Measurements from ENCODE around the gene AAR2.

The AAR2 gene

GRCh38 chr20:36259177-36260061 lies 23.1 kb downstream of the AAR2 start:
- WGBS, 2 experiments (ENCODE audit: insufficient coverage in 2 of 2): 30 to 35% methylated on average over 11 to 13 of the region's 16 CpGs
- Histone ChIP-seq H3K27ac (ENCODE audit: low read depth, low read length, severe bottlenecking) (no peak overlapping the region), H3K36me3 (ENCODE audit: control insufficient read depth, insufficient read depth, low read length) (peaks cover 29% of the 10 kb centered on the region), H3K9me3 (ENCODE audit: control insufficient read depth, low read length) (no peaks in the 10 kb centered on the region), H3K4me1 (ENCODE audit: control insufficient read depth, insufficient read depth, low read length, poor library complexity, severe bottlenecking) (peaks cover 4% of the 10 kb centered on the region), H3K4me3 (ENCODE audit: extremely low read depth, insufficient read depth, low read length, poor library complexity, severe bottlenecking) (no peak overlapping the region)

- Histone ChIP-seq H3K4me3 (ENCODE audit: extremely low read depth, insufficient read depth, low read length, poor library complexity, severe bottlenecking) (no peak overlapping the region), H3K4me1 (ENCODE audit: control insufficient read depth, insufficient read depth, low read length, poor library complexity, severe bottlenecking) (peaks cover 4% of the 10 kb centered on the region), H3K36me3 (ENCODE audit: control insufficient read depth, insufficient read depth, low read length) (peaks cover 23% of the 10 kb centered on the region), H3K27ac (ENCODE audit: low read depth, low read length, severe bottlenecking) (no peak overlapping the region), H3K9me3 (ENCODE audit: control insufficient read depth, low read length) (no peaks in the 10 kb centered on the region)
- 86 to 94% methylated on average over 5 to 7 of the region's 7 CpGs for WGBS, 2 experiments (ENCODE audit: insufficient coverage in 2 of 2)
These were observed 24.0 kb downstream of the AAR2 start for GRCh38 chr20:36260316-36260715.

GRCh38 chr20:36261389-36262105 lies 25.3 kb downstream of the AAR2 start:
- Histone ChIP-seq H3K9me3 (ENCODE audit: control insufficient read depth, low read length) (no peaks in the 10 kb centered on the region), H3K4me1 (ENCODE audit: control insufficient read depth, insufficient read depth, low read length, poor library complexity, severe bottlenecking) (peaks cover 4% of the 10 kb centered on the region), H3K27ac (ENCODE audit: low read depth, low read length, severe bottlenecking) (no peak overlapping the region), H3K4me3 (ENCODE audit: extremely low read depth, insufficient read depth, low read length, poor library complexity, severe bottlenecking) (no peak overlapping the region), H3K36me3 (ENCODE audit: control insufficient read depth, insufficient read depth, low read length) (peaks cover 10% of the 10 kb centered on the region)
- 93% methylated on average over 11 to 12 of the region's 12 CpGs for WGBS, 2 experiments (ENCODE audit: insufficient coverage in 2 of 2)

- 84 to 96% methylated on average over 7 of the region's 12 CpGs for WGBS, 2 experiments (ENCODE audit: insufficient coverage in 2 of 2)
- H3K4me1 ChIP-seq (ENCODE audit: control insufficient read depth, insufficient read depth, low read length, poor library complexity, severe bottlenecking): peaks cover 4% of the 10 kb centered on the region
- no peaks in the 10 kb centered on the region for H3K9me3 ChIP-seq (ENCODE audit: control insufficient read depth, low read length)
- no peak overlapping the region for H3K4me3 ChIP-seq (ENCODE audit: extremely low read depth, insufficient read depth, low read length, poor library complexity, severe bottlenecking)
- peaks cover 4% of the 10 kb centered on the region for H3K36me3 ChIP-seq (ENCODE audit: control insufficient read depth, insufficient read depth, low read length)
- no peak overlapping the region for H3K27ac ChIP-seq (ENCODE audit: low read depth, low read length, severe bottlenecking)
These were observed 26.2 kb downstream of the AAR2 start for GRCh38 chr20:36262440-36262839.

- 93 to 95% methylated on average over 19 to 20 of the region's 20 CpGs for WGBS, 2 experiments (ENCODE audit: insufficient coverage in 2 of 2)
- Histone ChIP-seq H3K4me1 (ENCODE audit: control insufficient read depth, insufficient read depth, low read length, poor library complexity, severe bottlenecking) (peaks cover 4% of the 10 kb centered on the region), H3K9me3 (ENCODE audit: control insufficient read depth, low read length) (no peaks in the 10 kb centered on the region), H3K4me3 (ENCODE audit: extremely low read depth, insufficient read depth, low read length, poor library complexity, severe bottlenecking) (no peak overlapping the region), H3K36me3 (ENCODE audit: control insufficient read depth, insufficient read depth, low read length) (no peaks in the 10 kb centered on the region), H3K27ac (ENCODE audit: low read depth, low read length, severe bottlenecking) (no peak overlapping the region)
These were observed 28.4 kb downstream of the AAR2 start for GRCh38 chr20:36264426-36265246.

- H3K4me3 ChIP-seq (ENCODE audit: extremely low read depth, insufficient read depth, low read length, poor library complexity, severe bottlenecking): no peak overlapping the region
These were observed 29.9 kb downstream of the AAR2 start for GRCh38 chr20:36266189-36266588.

GRCh38 chr20:36267605-36268381 lies 31.5 kb downstream of the AAR2 start:
- no peak overlapping the region for H3K4me3 ChIP-seq (ENCODE audit: extremely low read depth, insufficient read depth, low read length, poor library complexity, severe bottlenecking)
- peaks cover 4% of the 10 kb centered on the region for H3K4me1 ChIP-seq (ENCODE audit: control insufficient read depth, insufficient read depth, low read length, poor library complexity, severe bottlenecking)
- H3K36me3 ChIP-seq (ENCODE audit: control insufficient read depth, insufficient read depth, low read length): no peaks in the 10 kb centered on the region
- H3K9me3 ChIP-seq (ENCODE audit: control insufficient read depth, low read length): no peaks in the 10 kb centered on the region
- no peak overlapping the region for H3K27ac ChIP-seq (ENCODE audit: low read depth, low read length, severe bottlenecking)
- 83 to 87% methylated on average over 9 to 18 of the region's 24 CpGs for WGBS, 2 experiments (ENCODE audit: insufficient coverage in 2 of 2)

More at GRCh38 chr20:36266189-36266588, 29.9 kb downstream of the AAR2 start:
- 92% methylated on average over 2 to 3 of the region's 6 CpGs for WGBS, 2 experiments (ENCODE audit: insufficient coverage in 2 of 2)
- Histone ChIP-seq H3K27ac (ENCODE audit: low read depth, low read length, severe bottlenecking) (no peak overlapping the region), H3K36me3 (ENCODE audit: control insufficient read depth, insufficient read depth, low read length) (no peaks in the 10 kb centered on the region), H3K9me3 (ENCODE audit: control insufficient read depth, low read length) (no peaks in the 10 kb centered on the region), H3K4me1 (ENCODE audit: control insufficient read depth, insufficient read depth, low read length, poor library complexity, severe bottlenecking) (peaks cover 4% of the 10 kb centered on the region)

GRCh38 chr20:36268440-36269342 lies 32.4 kb downstream of the AAR2 start:
- H3K27ac ChIP-seq (ENCODE audit: low read depth, low read length, severe bottlenecking): no peak overlapping the region
- no peak overlapping the region for H3K4me3 ChIP-seq (ENCODE audit: extremely low read depth, insufficient read depth, low read length, poor library complexity, severe bottlenecking)
- 86 to 98% methylated on average over 4 to 6 of the region's 10 CpGs for WGBS, 2 experiments (ENCODE audit: insufficient coverage in 2 of 2)
- no peaks in the 10 kb centered on the region for H3K9me3 ChIP-seq (ENCODE audit: control insufficient read depth, low read length)
- H3K36me3 ChIP-seq (ENCODE audit: control insufficient read depth, insufficient read depth, low read length): no peaks in the 10 kb centered on the region
- H3K4me1 ChIP-seq (ENCODE audit: control insufficient read depth, insufficient read depth, low read length, poor library complexity, severe bottlenecking): peaks cover 4% of the 10 kb centered on the region

GRCh38 chr20:36269507-36269906 lies 33.2 kb downstream of the AAR2 start:
- 84% methylated on average over 2 of the region's 2 CpGs; no CpG with 5 or more reads in 1 of the 2 experiments for WGBS, 2 experiments (ENCODE audit: insufficient coverage in 2 of 2)
- no peak overlapping the region for H3K27ac ChIP-seq (ENCODE audit: low read depth, low read length, severe bottlenecking)
- H3K9me3 ChIP-seq (ENCODE audit: control insufficient read depth, low read length): no peaks in the 10 kb centered on the region
- H3K4me3 ChIP-seq (ENCODE audit: extremely low read depth, insufficient read depth, low read length, poor library complexity, severe bottlenecking): no peak overlapping the region
- no peaks in the 10 kb centered on the region for H3K36me3 ChIP-seq (ENCODE audit: control insufficient read depth, insufficient read depth, low read length)
- peaks cover 4% of the 10 kb centered on the region for H3K4me1 ChIP-seq (ENCODE audit: control insufficient read depth, insufficient read depth, low read length, poor library complexity, severe bottlenecking)

All from mesodermal cell (in vitro differentiated cells).